Activated naive CD4-positive, alpha-beta T cell treated with anti-CD3 and anti-CD28 coated beads for 36 hours (primary cell): ENCODE results near the gene RPS24. TPM values are rescaled to one million over a fixed set of nuclear protein-coding genes. Genes with fewer than 3 reads are reported as not detected.
A peak's percentile ranks its signal among the peaks of the same experiment; 100 is the strongest.

ENCODE experiments used
- CTCF ChIA-PET: fragments of 350-600 bp; sonication (Branson Sonifier 250); formaldehyde crosslinking; loops from one replicate; lab custom pipeline; 2021; ENCODE audit warnings: antibody characterized with exemption; lab: Charles Lee
- DNase-seq: peaks from one replicate; pipeline ENCODE4 v3.0.0-alpha.2; 2020
- H3K27ac Mint-ChIP-seq: one replicate; pipeline ENCODE4 v1.8.0; 2021; ENCODE audit warnings: mild to moderate bottlenecking, mixed read lengths
- H3K27me3 Mint-ChIP-seq: one replicate; pipeline ENCODE4 v1.8.0; 2021; ENCODE audit warnings: low read depth, mixed read lengths
- H3K36me3 Mint-ChIP-seq: one replicate; pipeline ENCODE4 v1.8.0; 2021; ENCODE audit warnings: low read depth, mixed read lengths
- H3K4me1 Mint-ChIP-seq: one replicate; pipeline ENCODE4 v1.8.0; 2021; ENCODE audit warnings: low read depth, mixed read lengths
- H3K4me3 Mint-ChIP-seq: one replicate; pipeline ENCODE4 v1.8.0; 2021; ENCODE audit warnings: mild to moderate bottlenecking, moderate library complexity, mixed read lengths
- H3K9me3 Mint-ChIP-seq: one replicate; pipeline ENCODE4 v1.8.0; 2021; ENCODE audit warnings: mixed read lengths
- intact Hi-C: fragments of 100-400 bp; cut with micrococcal nuclease; formaldehyde crosslinking; loops from one replicate; pipeline ENCODE4 v1.15.1; 2023
- total RNA-seq, 2 experiments: library from RNA; stranded (reverse); gene quantifications; one replicate each; pipeline ENCODE4 v1.2.3, GENCODE V29; 2021

RPS24 gene
- total RNA-seq, 2 experiments from 2014 or later, result 2,424 to 2,524 TPM

- peaks cover 24% of the 10 kb centered on the region for H3K36me3 Mint-ChIP-seq
- H3K9me3 Mint-ChIP-seq, result no peaks in the 10 kb centered on the region
- H3K4me3 Mint-ChIP-seq, result peak within 1 kb of the TSS; percentile 98
- H3K4me1 Mint-ChIP-seq, result peaks cover 38% of the 10 kb centered on the region
- no peaks in the 10 kb centered on the region for H3K27me3 Mint-ChIP-seq
- peak; percentile 94 for DNase-seq
- H3K27ac Mint-ChIP-seq, result peak within 1 kb of the TSS; percentile 93
- CTCF ChIA-PET, result interaction anchor here (0.8 to 3.1 kb wide), 4 partner anchors 8 to 173 kb away, joined by 3 to 12 read pairs (median 6); no protein-coding TSS in a partner anchor
- intact Hi-C loops, result loop anchor here (1.0 to 10.0 kb wide), 10 partner anchors 103 to 1415 kb away; partner anchors contain the start of genes DLG5, ZCCHC24 and ZMIZ1
Observed at GRCh38 chr10:78029269-78030226, 4.1 kb upstream of the RPS24 start, which contains the start of gene POLR3A. TSS of gene POLR3A (minus strand) at chr10:78029515. CDS start at chr10:78029407, 108 bp downstream.

- Mint-ChIP-seq H3K27me3 (no peaks in the 10 kb centered on the region), H3K4me3 (peak overlapping the region; percentile 88), H3K9me3 (no peaks in the 10 kb centered on the region), H3K4me1 (peaks cover 51% of the 10 kb centered on the region), H3K36me3 (peaks cover 43% of the 10 kb centered on the region), H3K27ac (peak overlapping the region; percentile 87)
- DNase-seq, result no peak
- intact Hi-C loops, result loop anchor here (1.0 to 10.0 kb wide), 7 partner anchors 270 to 1411 kb away; partner anchors contain the start of genes ZCCHC24 and ZMIZ1
- CTCF ChIA-PET, result no interaction called here
Observed at GRCh38 chr10:78033387-78033636, 351 bp upstream of the RPS24 start.

DNA sequence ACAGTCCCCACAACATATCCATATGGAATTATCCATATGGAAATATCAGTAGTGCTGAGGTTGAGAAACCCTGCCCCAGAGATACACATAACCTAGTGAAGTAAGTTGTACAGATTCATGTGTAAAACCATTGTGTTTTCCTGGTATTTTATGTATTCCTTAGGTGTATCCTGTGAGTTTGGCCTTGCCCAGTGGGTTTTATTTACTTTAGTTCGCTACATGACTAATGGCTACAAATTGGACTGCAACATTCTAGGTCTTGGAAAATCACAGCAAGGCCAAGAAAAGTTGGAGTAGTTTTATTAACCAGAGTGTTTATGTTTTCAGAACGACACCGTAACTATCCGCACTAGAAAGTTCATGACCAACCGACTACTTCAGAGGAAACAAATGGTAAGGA is 1.4 kb downstream of the RPS24 start:
- peaks cover 53% of the 10 kb centered on the region for H3K4me1 Mint-ChIP-seq
- no peaks in the 10 kb centered on the region for H3K9me3 Mint-ChIP-seq
- CTCF ChIA-PET, result interaction anchor here (3.0 kb wide), 1 partner anchor 12 kb away, joined by 23 read pairs; no protein-coding TSS in a partner anchor
- peaks cover 55% of the 10 kb centered on the region for H3K36me3 Mint-ChIP-seq
- H3K27ac Mint-ChIP-seq, result peak overlapping the region; percentile 87
- peak overlapping the region; percentile 88 for H3K4me3 Mint-ChIP-seq
- intact Hi-C loops, result loop anchor here (10.0 kb wide), 1 partner anchor 1410 kb away; the partner anchor contains the start of gene ZCCHC24
- H3K27me3 Mint-ChIP-seq, result no peaks in the 10 kb centered on the region
- no peak for DNase-seq

DNA sequence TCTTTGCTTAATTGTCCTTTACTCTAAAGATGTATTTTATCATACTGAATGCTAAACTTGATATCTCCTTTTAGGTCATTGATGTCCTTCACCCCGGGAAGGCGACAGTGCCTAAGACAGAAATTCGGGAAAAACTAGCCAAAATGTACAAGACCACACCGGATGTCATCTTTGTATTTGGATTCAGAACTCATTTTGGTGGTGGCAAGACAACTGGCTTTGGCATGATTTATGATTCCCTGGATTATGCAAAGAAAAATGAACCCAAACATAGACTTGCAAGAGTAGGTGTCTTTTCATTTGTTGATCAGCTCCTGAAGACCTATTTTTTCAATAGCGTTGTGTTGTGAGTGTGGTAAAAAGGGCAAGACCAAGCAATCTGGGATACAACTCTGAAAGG is 1.8 kb downstream of the RPS24 start:
- peak overlapping the region; percentile 88 for H3K4me3 Mint-ChIP-seq
- H3K27me3 Mint-ChIP-seq, result no peaks in the 10 kb centered on the region
- peaks cover 52% of the 10 kb centered on the region for H3K4me1 Mint-ChIP-seq
- H3K9me3 Mint-ChIP-seq, result no peaks in the 10 kb centered on the region
- no peak for DNase-seq
- CTCF ChIA-PET, result interaction anchor here (3.0 kb wide), 1 partner anchor 11 kb away, joined by 23 read pairs; no protein-coding TSS in a partner anchor
- intact Hi-C loops, result loop anchor here (10.0 kb wide), 1 partner anchor 1409 kb away; the partner anchor contains the start of gene ZCCHC24
- H3K27ac Mint-ChIP-seq, result peak overlapping the region; percentile 87
- peaks cover 58% of the 10 kb centered on the region for H3K36me3 Mint-ChIP-seq

- H3K36me3 Mint-ChIP-seq, result peaks cover 64% of the 10 kb centered on the region
Observed at GRCh38 chr10:78035933-78036583, 2.4 kb downstream of the RPS24 start.

DNA sequence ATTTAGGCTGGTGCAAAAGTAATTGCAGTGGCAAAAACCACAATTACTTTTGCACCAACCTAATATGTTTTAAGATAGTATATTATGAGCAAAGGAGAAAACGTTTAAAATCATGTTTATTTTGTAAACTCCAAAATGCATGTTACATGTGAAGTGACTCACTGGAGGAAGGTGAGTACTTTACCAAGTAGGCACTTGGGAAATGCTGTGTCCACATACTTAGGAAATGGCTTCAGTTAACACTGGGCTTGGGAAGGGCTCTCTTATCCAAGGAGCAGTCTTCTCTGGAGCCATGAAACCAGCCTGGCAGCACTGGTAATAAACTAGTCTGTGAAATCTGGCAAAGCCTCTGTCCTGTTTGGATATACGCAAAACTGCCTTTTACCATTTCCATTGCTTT is 4.4 kb downstream of the RPS24 start:
- H3K4me1 Mint-ChIP-seq, result peaks cover 68% of the 10 kb centered on the region
- peaks cover 76% of the 10 kb centered on the region for H3K36me3 Mint-ChIP-seq
- H3K4me3 Mint-ChIP-seq, result peak overlapping the region; percentile 88
- intact Hi-C loops, result loop anchor here (10.0 kb wide), 1 partner anchor 1407 kb away; the partner anchor contains the start of gene ZCCHC24
- no peaks in the 10 kb centered on the region for H3K27me3 Mint-ChIP-seq
- no peaks in the 10 kb centered on the region for H3K9me3 Mint-ChIP-seq
- H3K27ac Mint-ChIP-seq, result peak overlapping the region; percentile 59
- no peak for DNase-seq
- CTCF ChIA-PET, result interaction anchor here (3.0 kb wide), 1 partner anchor 8 kb away, joined by 23 read pairs; no protein-coding TSS in a partner anchor

More at GRCh38 chr10:78035933-78036583, 2.4 kb downstream of the RPS24 start:
- DNase-seq, result no peak
- Mint-ChIP-seq H3K4me3 (peak overlapping the region; percentile 88), H3K27me3 (no peaks in the 10 kb centered on the region), H3K4me1 (peaks cover 58% of the 10 kb centered on the region), H3K27ac (peak overlapping the region; percentile 87), H3K9me3 (no peaks in the 10 kb centered on the region)
- intact Hi-C loops, result loop anchor here (1.0 to 10.0 kb wide), 2 partner anchors 8 to 1409 kb away; partner anchors contain the start of gene ZCCHC24
- CTCF ChIA-PET, result interaction anchor here (3.0 kb wide), 1 partner anchor 11 kb away, joined by 23 read pairs; no protein-coding TSS in a partner anchor

- peaks cover 79% of the 10 kb centered on the region for H3K36me3 Mint-ChIP-seq
- DNase-seq, result no peak
- peaks cover 73% of the 10 kb centered on the region for H3K4me1 Mint-ChIP-seq
- intact Hi-C loops, result loop anchor here (10.0 kb wide), 1 partner anchor 1406 kb away; the partner anchor contains the start of gene ZCCHC24
- CTCF ChIA-PET, result no interaction called here
- no peaks in the 10 kb centered on the region for H3K9me3 Mint-ChIP-seq
- H3K27ac Mint-ChIP-seq, result peak overlapping the region; percentile 63
- no peaks in the 10 kb centered on the region for H3K27me3 Mint-ChIP-seq
- H3K4me3 Mint-ChIP-seq, result peak overlapping the region; percentile 27
Observed at GRCh38 chr10:78038791-78039547, 5.3 kb downstream of the RPS24 start.

DNA sequence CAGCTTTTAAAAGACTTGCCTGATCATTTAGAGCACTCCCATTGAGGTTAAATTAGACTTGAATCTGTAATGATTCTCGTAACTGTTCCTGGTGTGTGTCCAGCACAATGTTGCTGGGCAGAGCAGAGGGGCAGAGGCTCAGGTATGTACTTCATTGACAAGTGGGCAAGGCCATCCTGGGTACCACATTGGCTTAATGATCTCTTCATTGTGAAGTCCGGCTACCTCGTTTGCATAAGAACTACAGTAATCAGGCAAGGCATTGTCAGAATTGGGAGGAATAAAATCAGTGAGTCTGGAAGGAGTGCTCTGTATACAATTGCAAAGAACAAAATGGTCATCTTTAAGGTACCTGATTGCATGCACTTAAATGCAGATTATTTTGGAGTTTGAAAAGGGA is 6.1 kb downstream of the RPS24 start:
- Mint-ChIP-seq H3K4me3 (no peak overlapping the region), H3K36me3 (peaks cover 72% of the 10 kb centered on the region), H3K27ac (peak overlapping the region; percentile 34), H3K4me1 (peaks cover 78% of the 10 kb centered on the region), H3K27me3 (no peaks in the 10 kb centered on the region), H3K9me3 (no peaks in the 10 kb centered on the region)
- DNase-seq, result no peak
- intact Hi-C loops, result loop anchor here (10.0 kb wide), 1 partner anchor 1405 kb away; the partner anchor contains the start of gene ZCCHC24
- CTCF ChIA-PET, result no interaction called here

DNA sequence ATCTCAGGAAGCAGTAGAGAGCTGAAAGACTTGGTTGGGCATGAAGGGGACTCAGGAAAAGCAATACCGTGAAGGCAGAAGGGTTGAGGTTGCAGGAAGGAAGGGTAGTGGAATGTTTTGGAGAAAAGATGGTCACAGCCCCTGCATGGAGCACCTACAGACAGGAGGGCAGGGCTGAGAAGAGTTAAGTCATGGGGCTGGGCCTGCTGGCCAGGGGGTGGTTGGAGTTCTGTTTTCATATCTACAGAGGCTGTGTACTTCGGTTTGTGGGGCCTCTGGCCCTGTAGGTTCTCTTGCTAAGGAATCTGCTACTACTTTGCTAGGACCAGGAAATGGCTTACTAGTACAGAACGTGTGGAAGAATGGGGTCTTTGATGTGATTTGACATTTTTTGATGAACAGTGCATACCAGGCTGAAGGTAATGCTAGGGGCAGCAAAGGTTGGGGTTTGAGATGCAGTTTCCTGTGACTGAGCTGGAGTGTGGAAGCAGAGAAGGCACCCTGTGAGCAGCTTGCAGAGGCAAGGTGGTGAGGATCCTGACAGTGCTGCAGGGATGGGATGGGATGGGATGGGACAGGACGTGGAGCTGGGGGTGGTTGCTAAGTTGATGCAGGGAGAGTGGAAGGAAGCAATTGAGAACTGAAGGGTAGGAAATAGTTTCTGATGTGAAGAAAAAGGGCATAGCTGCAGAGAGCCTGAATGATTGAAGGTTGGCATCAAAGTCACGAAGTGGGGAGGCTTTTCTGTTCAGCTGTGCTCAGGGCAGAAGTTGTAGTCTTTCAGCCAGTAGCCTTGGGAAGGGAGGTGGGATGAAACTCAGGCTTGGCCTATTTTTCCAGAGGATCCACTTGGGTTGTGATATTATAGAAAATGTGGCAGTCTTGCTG is 7.8 kb downstream of the RPS24 start:
- H3K27me3 Mint-ChIP-seq, result no peaks in the 10 kb centered on the region
- H3K36me3 Mint-ChIP-seq, result peaks cover 56% of the 10 kb centered on the region
- intact Hi-C loops, result no loop called here
- H3K9me3 Mint-ChIP-seq, result no peaks in the 10 kb centered on the region
- no peak overlapping the region for H3K4me3 Mint-ChIP-seq
- peaks cover 73% of the 10 kb centered on the region for H3K4me1 Mint-ChIP-seq
- CTCF ChIA-PET, result interaction anchor here (1.1 kb wide), 1 partner anchor 82 kb away, joined by 3 read pairs; no protein-coding TSS in a partner anchor
- no peak for DNase-seq
- H3K27ac Mint-ChIP-seq, result peak overlapping the region; percentile 79

DNA sequence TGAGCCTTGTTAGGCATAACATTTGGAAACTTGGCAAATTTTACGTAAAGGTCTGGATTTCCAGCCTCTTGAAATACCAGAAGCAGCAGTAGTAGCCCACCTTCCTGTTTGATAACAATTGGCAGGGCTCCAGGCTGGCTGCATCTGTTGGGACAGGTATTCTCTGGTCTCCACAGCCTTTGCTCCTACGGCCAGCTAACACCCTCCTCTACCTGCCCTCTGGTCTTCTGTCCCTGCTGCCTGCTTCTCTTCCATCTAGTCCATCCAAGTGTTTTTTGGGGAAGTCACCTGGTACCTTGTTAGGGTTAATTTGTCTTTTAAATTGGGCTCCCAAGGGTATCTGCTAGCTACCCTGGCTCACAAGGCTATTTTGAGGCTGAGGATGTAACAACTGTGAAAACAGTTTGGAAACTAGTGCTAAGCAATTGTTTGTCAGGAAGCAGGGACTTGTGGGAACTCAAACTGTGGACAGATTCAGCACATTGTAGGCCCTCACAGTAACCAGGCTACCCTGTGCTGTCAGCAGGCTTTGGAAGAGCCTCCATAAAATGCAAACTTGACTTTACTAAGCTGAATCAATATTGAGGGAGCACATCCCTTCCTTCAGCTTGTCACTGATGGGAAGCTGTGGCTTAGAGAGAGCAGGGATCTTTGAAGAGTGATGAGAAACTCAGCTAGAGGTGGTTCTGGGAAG is 8.5 kb downstream of the RPS24 start:
- H3K4me3 Mint-ChIP-seq, result no peak overlapping the region
- H3K27me3 Mint-ChIP-seq, result no peaks in the 10 kb centered on the region
- H3K9me3 Mint-ChIP-seq, result no peaks in the 10 kb centered on the region
- DNase-seq, result no peak
- CTCF ChIA-PET, result interaction anchor here (0.5 to 1.1 kb wide), 2 partner anchors 81 to 89 kb away, joined by 3 read pairs; no protein-coding TSS in a partner anchor
- peaks cover 48% of the 10 kb centered on the region for H3K36me3 Mint-ChIP-seq
- intact Hi-C loops, result no loop called here
- H3K27ac Mint-ChIP-seq, result peak overlapping the region; percentile 35
- H3K4me1 Mint-ChIP-seq, result peaks cover 67% of the 10 kb centered on the region
